Measurements from ENCODE around the gene S1PR5. TPM values are rescaled to one million over a fixed set of nuclear protein-coding genes. Genes with fewer than 3 reads are reported as not detected.
A peak's percentile ranks its signal among the peaks of the same experiment; 100 is the strongest.

The S1PR5 gene
- total and polyA plus RNA-seq, 9 of the 15 experiments (the other 6 are each of a cell fraction or from before 2014, with no cell fraction given) = 0.03 to 0.54 (median 0.35) TPM; not detected in 4

DNA sequence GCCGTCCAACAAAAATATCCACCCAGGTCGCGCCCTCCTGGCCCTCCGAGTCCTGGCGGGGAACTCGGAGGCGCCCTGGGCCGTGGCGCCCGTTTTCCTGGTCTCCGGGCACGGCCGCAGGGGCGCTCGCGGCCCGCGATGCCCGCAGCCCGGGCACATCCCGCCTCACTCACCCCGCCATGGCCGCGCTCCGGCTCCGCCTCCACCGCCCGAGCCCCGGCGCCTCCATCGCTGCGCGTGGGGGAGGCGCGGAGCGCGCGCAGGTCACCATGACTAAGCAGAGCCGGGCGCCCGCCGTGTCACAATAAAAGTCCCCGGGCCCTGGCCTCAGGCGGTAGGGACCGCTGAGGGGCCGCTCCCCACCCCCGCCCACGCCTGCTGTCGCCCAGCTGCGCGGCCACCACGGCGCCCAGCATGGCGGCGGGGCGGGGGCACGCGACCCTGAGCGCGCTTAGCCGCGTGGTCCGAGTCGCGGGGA is 14.7 kb downstream of the S1PR5 start (continued):
- TF ChIP-seq HNRNPL (IDR thresholded peaks at IDR 0.05; ENCODE audit: low read depth, low read length) (peak; percentile 72), DPF2 (IDR thresholded peaks at IDR 0.05) (no peak), ZNF197 (CRISPR knock-in tag; IDR thresholded peaks at IDR 0.05; ENCODE audit: low read depth) (no peak), MIER1 (IDR thresholded peaks at IDR 0.05; ENCODE audit: low read depth) (no peak), SNIP1 (IDR thresholded peaks at IDR 0.05; ENCODE audit: low read depth) (no peak), ZNF696 (CRISPR knock-in tag; conservative IDR thresholded peaks at IDR 0.05) (no peak), ATF4 (CRISPR knock-in tag; IDR thresholded peaks at IDR 0.05) (no peak), DMBX1 (CRISPR knock-in tag; IDR thresholded peaks at IDR 0.05; ENCODE audit: borderline replicate concordance) (0 out of 2 replicates have a peak, but pooled peaks have one; percentile 31), CEBPB (tag; IDR thresholded peaks at IDR 0.05) (no peak), KDM1A (IDR thresholded peaks at IDR 0.05) (no peak), GMEB1 (CRISPR knock-in tag; IDR thresholded peaks at IDR 0.05) (peak; percentile 91), CBFA2T3 (IDR thresholded peaks at IDR 0.05) (no peak; the same call in 1 of the 2 replicates), POLR2H (tag; IDR thresholded peaks at IDR 0.05; ENCODE audit: low read depth) (peak; percentile 82), GABPB2 (CRISPR knock-in tag; conservative IDR thresholded peaks at IDR 0.05) (no peak), ZNF184 (CRISPR knock-in tag; IDR thresholded peaks at IDR 0.05) (no peak), ZNF584 (CRISPR knock-in tag; IDR thresholded peaks at IDR 0.05; ENCODE audit: low read depth) (peak; percentile 81; the same call in 1 of the 2 replicates), NR2C2 (CRISPR knock-in tag; IDR thresholded peaks at IDR 0.05) (no peak; the same call in 1 of the 2 replicates), NR2C2 (tag; IDR thresholded peaks at IDR 0.05) (peak; percentile 90), ZBTB17 (CRISPR knock-in tag; IDR thresholded peaks at IDR 0.05) (no peak), ZNF764 (CRISPR knock-in tag; IDR thresholded peaks at IDR 0.05; ENCODE audit: low read depth) (no peak), ZBTB43 (CRISPR knock-in tag; IDR thresholded peaks at IDR 0.05) (no peak), CC2D1A (IDR thresholded peaks at IDR 0.05) (no peak), FOSL1 (tag; conservative IDR thresholded peaks at IDR 0.05) (peak; percentile 89), GATAD2A (IDR thresholded peaks at IDR 0.05) (no peak), ZNF316 (IDR thresholded peaks at IDR 0.05) (peak; percentile 84), BDP1 (IDR thresholded peaks at IDR 0.05; ENCODE audit: insufficient read depth, insufficient read length) (no peak), MED1 (CRISPR knock-in tag; IDR thresholded peaks at IDR 0.05; ENCODE audit: borderline replicate concordance) (no peak), CBFB (CRISPR knock-in tag; IDR thresholded peaks at IDR 0.05) (no peak)
- TF ChIP-seq, protein P1, sequence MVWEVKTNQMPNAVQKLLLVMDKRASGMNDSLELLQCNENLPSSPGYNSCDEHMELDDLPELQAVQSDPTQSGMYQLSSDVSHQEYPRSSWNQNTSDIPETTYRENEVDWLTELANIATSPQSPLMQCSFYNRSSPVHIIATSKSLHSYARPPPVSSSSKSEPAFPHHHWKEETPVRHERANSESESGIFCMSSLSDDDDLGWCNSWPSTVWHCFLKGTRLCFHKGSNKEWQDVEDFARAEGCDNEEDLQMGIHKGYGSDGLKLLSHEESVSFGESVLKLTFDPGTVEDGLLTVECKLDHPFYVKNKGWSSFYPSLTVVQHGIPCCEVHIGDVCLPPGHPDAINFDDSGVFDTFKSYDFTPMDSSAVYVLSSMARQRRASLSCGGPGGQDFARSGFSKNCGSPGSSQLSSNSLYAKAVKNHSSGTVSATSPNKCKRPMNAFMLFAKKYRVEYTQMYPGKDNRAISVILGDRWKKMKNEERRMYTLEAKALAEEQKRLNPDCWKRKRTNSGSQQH (CRISPR knock-in tag; IDR thresholded peaks at IDR 0.05) = no peak

Data from K562 (cell line).